ENCODE measurements around the gene STRADB. TPM values are rescaled to one million over a fixed set of nuclear protein-coding genes. Genes with fewer than 3 reads are reported as not detected.

The STRADB gene, protein sequence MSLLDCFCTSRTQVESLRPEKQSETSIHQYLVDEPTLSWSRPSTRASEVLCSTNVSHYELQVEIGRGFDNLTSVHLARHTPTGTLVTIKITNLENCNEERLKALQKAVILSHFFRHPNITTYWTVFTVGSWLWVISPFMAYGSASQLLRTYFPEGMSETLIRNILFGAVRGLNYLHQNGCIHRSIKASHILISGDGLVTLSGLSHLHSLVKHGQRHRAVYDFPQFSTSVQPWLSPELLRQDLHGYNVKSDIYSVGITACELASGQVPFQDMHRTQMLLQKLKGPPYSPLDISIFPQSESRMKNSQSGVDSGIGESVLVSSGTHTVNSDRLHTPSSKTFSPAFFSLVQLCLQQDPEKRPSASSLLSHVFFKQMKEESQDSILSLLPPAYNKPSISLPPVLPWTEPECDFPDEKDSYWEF
- total RNA-seq: 10 to 100 TPM; 30.5 to 33.2 TPM
- polyA plus RNA-seq (ENCODE audit: insufficient read depth, low read depth, low replicate concordance): 29.9 TPM
- long read RNA-seq, donor 1, transcript STRADB-201 (12 exons, 2,293 nt): major isoform, 21 of 27 reads
- long read RNA-seq, donor 1, partial matches to known transcripts: 6 of 27 reads
- long read RNA-seq, donor 1, other reads (novel, unspliced or antisense): 0 of 27 reads
- long read RNA-seq, donor 2, transcript STRADB-201 (12 exons, 2,293 nt): major isoform, 17 of 28 reads
- long read RNA-seq, donor 2, partial matches to known transcripts: 10 of 28 reads
- long read RNA-seq, donor 2, other reads (novel, unspliced or antisense): 0 of 28 reads

DNA sequence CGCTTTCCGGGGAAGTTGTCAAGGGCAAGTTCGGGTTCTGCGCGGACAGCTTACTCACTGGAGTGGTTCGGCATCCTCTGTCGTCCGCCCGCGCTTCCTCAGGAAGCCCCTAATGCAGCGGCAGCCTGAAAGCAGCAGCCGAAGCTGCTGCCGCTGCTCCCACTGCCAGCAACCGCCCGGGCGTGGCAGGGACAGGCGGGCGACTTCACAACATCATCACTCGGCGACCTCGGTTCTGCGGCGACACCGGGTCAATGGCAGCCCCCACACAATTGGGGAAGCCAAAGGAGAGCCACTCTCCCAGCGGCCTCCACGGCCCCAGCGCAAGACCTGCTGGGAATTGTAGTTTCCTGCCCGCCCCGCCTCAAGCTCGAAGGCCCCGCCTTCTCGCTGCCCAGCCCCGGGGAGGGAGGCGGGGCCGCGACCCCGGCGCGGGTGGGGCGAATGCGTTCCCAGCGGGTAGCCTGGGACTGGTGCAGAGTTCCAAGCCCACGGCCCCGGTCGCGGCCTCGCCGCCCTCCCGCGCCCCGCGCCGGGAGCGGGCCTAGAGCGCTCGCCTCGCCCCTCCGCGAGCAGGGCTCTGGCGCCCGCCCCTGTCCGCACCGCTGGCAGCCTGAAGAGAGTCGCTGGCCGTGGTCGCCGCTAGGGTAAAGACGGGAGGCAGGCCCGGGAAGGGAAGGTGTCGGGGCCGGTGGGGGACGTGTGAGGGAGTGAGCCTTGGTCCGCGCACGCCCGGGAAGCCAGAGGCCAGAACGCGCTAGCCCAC is at the start of gene STRADB, which contains the start of gene TRAK2:
STRADB (plus strand) TSS at position 449 of the 766 bp plus-strand sequence. CDS start 3,101 bp downstream, outside the sequence.
TRAK2 (minus strand) TSS at position 167 of the 766 bp plus-strand sequence. CDS start 30,951 bp downstream, outside the sequence.
- Histone ChIP-seq H3K4me3 (peak within 1 kb of the TSS; percentile 82 to 83), H3K27ac (peak within 1 kb of the TSS; percentile 77 to 82), H3K9me3 (no peaks in the 10 kb centered on the region), H3K27me3 (no peaks in the 10 kb centered on the region), H3K4me1 (no peaks in the 10 kb centered on the region), H3K36me3 (ENCODE audit: low read depth, missing control alignments) (no peaks in the 10 kb centered on the region)
- WGBS, 2 donors: 0 to 1% methylated on average over 1 to 47 of the region's 78 CpGs
- peak; percentile 16 for TF ChIP-seq POLR2A (IDR thresholded peaks at IDR 0.05)
- TF ChIP-seq, protein P1, sequence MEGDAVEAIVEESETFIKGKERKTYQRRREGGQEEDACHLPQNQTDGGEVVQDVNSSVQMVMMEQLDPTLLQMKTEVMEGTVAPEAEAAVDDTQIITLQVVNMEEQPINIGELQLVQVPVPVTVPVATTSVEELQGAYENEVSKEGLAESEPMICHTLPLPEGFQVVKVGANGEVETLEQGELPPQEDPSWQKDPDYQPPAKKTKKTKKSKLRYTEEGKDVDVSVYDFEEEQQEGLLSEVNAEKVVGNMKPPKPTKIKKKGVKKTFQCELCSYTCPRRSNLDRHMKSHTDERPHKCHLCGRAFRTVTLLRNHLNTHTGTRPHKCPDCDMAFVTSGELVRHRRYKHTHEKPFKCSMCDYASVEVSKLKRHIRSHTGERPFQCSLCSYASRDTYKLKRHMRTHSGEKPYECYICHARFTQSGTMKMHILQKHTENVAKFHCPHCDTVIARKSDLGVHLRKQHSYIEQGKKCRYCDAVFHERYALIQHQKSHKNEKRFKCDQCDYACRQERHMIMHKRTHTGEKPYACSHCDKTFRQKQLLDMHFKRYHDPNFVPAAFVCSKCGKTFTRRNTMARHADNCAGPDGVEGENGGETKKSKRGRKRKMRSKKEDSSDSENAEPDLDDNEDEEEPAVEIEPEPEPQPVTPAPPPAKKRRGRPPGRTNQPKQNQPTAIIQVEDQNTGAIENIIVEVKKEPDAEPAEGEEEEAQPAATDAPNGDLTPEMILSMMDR (IDR thresholded peaks at IDR 0.05): peak in 1 of 3 experiments; percentile 30
- peak; percentile 98 for DNase-seq
- intact Hi-C loops (cut with DNase I; ENCODE audit: low total_unique reads): no loop called here

DNA sequence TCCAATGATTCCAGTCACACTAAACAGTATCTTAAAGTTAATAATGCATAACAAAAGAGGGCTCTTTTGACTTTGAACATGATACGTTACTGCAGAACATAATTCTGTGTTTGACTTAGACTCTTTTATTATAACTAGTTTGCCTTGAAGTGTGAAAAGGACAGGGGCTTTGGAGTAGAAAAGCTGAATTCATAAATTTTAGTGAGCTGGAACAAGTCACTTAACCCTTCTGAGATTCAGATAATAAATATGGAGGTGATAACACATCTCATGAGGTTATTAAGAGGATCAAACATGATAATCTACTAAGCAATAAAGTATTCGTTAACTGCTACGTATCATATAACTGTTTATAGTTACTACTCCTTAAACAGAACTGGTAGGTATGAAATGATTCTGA is 49.7 kb upstream of the STRADB start:
- DNase-seq: no peak
- no peaks in the 10 kb centered on the region for H3K9me3 ChIP-seq
- no peak overlapping the region for H3K27ac ChIP-seq
- TF ChIP-seq, protein P1 (IDR thresholded peaks at IDR 0.05): no peak
- TF ChIP-seq POLR2A (IDR thresholded peaks at IDR 0.05): no peak
- no peak overlapping the region for H3K4me3 ChIP-seq
- 92 to 96% methylated on average over 3 of the region's 3 CpGs for WGBS, 2 donors
- no peaks in the 10 kb centered on the region for H3K4me1 ChIP-seq
- intact Hi-C loops (cut with DNase I; ENCODE audit: low total_unique reads): no loop called here
- H3K36me3 ChIP-seq (ENCODE audit: low read depth, missing control alignments): no peaks in the 10 kb centered on the region
- H3K27me3 ChIP-seq: no peaks in the 10 kb centered on the region

DNA sequence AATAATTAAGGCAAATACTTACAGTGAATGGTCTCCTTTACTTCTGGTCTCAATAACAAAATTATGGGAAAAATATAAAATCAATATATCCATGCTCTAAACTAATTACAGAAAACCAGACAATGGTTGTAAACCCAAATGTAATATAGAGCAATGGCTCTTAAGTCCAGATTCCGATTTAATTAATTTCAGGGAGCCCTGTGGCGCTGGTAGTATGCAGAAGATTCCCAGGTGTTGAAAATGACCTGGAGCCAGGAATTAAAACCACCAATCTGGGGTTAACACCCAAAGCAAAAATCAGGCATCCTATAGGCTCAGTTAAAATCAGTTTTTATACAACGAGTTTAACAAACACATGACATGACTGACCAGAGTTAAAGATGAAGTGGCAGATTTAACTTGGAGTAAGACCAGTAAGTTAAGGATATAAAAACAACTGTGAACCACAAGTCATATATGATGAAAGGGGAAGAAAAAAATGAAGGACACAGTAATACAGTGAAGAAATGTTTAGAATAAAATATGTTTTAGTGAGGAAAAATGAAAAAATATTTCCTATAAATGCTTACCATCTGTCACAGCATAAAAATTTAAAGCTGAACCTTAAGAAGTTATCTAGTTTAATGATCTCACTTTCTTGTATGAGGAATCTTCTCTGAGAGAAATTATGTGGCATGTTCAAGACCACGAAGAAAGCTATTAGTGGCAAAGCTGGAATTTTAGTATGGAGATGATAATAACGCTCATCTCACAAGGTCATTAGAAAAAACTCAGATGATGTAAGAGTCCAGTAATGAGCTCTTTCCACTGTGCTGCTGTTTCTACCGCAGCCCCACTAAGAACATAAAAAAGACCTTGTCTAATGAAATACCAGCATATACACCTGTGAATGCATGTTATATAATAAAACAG is 48.6 kb upstream of the STRADB start:
- Histone ChIP-seq H3K9me3 (no peaks in the 10 kb centered on the region), H3K36me3 (ENCODE audit: low read depth, missing control alignments) (no peaks in the 10 kb centered on the region), H3K27me3 (no peaks in the 10 kb centered on the region), H3K4me1 (no peaks in the 10 kb centered on the region), H3K4me3 (no peak overlapping the region), H3K27ac (no peak overlapping the region)
- intact Hi-C loops (cut with DNase I; ENCODE audit: low total_unique reads): no loop called here
- TF ChIP-seq POLR2A (IDR thresholded peaks at IDR 0.05): no peak
- TF ChIP-seq, protein P1 (IDR thresholded peaks at IDR 0.05): no peak
- no peak for DNase-seq
- WGBS, 2 donors: 64 to 71% methylated on average over 6 of the region's 6 CpGs

DNA sequence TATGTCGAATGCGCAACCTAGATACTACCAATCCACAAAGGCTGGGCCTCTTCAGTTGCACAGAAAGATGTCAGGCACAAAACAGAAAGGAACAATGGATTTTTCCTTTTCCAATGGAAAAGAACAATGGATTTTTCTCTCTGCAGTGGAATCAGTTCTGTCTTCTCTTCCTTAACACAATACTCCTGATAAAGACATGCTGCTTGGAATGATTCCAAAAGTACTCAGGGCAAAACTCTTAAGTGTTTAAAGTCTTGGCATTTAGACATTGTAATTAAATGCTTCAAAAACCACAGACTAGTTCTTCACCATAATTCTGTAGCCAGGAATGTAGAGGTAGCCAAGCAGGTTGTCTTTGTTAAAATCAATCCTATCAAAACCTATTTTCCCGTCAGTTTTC is 47.7 kb upstream of the STRADB start:
- Histone ChIP-seq H3K27me3 (no peaks in the 10 kb centered on the region), H3K36me3 (ENCODE audit: low read depth, missing control alignments) (no peaks in the 10 kb centered on the region), H3K27ac (no peak overlapping the region), H3K4me3 (no peak overlapping the region), H3K4me1 (no peaks in the 10 kb centered on the region), H3K9me3 (no peaks in the 10 kb centered on the region)
- TF ChIP-seq POLR2A (IDR thresholded peaks at IDR 0.05): no peak
- TF ChIP-seq, protein P1 (IDR thresholded peaks at IDR 0.05): no peak
- intact Hi-C loops (cut with DNase I; ENCODE audit: low total_unique reads): no loop called here
- no peak for DNase-seq
- 85 to 89% methylated on average over 3 of the region's 3 CpGs for WGBS, 2 donors
